ENCODE data around the gene VGLL4. TPM values are rescaled to one million over a fixed set of nuclear protein-coding genes. Genes with fewer than 3 reads are reported as not detected.

The VGLL4 gene
- total RNA-seq, 4 donors from 2014 or later = 66.8 to 86.5 (median 75.9) TPM

DNA sequence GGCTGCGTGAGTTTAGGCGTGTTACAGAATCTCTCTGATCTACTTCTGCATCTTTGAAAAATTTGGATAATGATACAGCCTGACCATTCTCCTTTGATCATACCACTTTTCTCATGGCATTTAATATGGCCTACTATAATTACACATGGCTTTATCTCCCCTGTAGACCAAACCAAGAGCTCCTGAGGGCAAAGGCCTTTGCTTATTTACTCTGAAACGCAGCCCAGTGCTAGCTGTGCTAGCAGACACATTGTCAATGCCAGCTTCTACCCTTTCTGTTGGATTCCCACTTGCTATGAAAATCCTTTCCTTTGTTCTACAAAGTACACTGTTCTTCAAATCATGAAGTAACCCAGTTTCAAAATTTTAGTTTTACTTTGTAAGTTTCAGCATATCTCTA is 16.5 kb upstream of the VGLL4 start:
- DNase-seq (ENCODE audit: low spot score in 2 of 2) = no peak
- Histone ChIP-seq H3K27me3 (no peaks in the 10 kb centered on the region), H3K9me3 (no peaks in the 10 kb centered on the region), H3K4me3 (no peak overlapping the region), H3K36me3 (no peaks in the 10 kb centered on the region), H3K4me1 (peaks cover 3% of the 10 kb centered on the region), H3K27ac (no peak overlapping the region)
- TF ChIP-seq CTCF (IDR thresholded peaks at IDR 0.05) (no peak), POLR2AphosphoS5 (IDR thresholded peaks at IDR 0.05) (no peak), POLR2A (IDR thresholded peaks at IDR 0.05) (no peak), EP300 (IDR thresholded peaks at IDR 0.05) (no peak)
- 63% methylated on average over 3 of the region's 3 CpGs for WGBS

DNA sequence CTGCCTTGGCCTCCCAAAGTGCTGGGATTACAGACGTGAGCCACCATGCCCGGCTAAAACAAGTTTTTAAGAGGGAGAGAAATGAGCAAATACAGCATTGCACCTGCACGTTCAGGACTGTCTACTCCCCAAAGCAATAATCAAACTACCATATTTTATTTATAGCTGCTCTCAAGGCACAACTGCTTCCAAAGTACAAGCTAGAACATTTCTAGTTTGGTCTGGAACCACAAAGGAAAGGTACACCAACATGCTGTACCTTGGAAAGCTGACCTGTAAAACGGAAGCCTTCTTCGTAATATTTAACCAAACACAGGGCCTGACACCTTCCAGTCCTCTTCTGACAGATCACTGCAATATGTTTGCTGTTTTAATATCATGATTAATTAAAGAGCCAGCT is 14.5 kb upstream of the VGLL4 start:
- H3K4me3 ChIP-seq = no peak overlapping the region
- H3K9me3 ChIP-seq = no peaks in the 10 kb centered on the region
- no peak for DNase-seq (ENCODE audit: low spot score in 2 of 2)
- no peak overlapping the region for H3K27ac ChIP-seq
- H3K36me3 ChIP-seq = no peaks in the 10 kb centered on the region
- 49% methylated on average over 5 of the region's 5 CpGs for WGBS
- peaks cover 3% of the 10 kb centered on the region for H3K4me1 ChIP-seq
- no peak for TF ChIP-seq CTCF (IDR thresholded peaks at IDR 0.05)
- no peaks in the 10 kb centered on the region for H3K27me3 ChIP-seq

GRCh38 chr3:11655196-11655928 is 11.6 kb upstream of the VGLL4 start:
- no peak overlapping the region for H3K27ac ChIP-seq
- H3K9me3 ChIP-seq = no peaks in the 10 kb centered on the region
- no peak overlapping the region for H3K4me3 ChIP-seq
- H3K36me3 ChIP-seq = no peaks in the 10 kb centered on the region
- no peak for DNase-seq (ENCODE audit: low spot score in 2 of 2)
- TF ChIP-seq CTCF (IDR thresholded peaks at IDR 0.05) (no peak), POLR2AphosphoS5 (IDR thresholded peaks at IDR 0.05) (no peak), EP300 (IDR thresholded peaks at IDR 0.05) (no peak), POLR2A (IDR thresholded peaks at IDR 0.05) (no peak)
- no peaks in the 10 kb centered on the region for H3K27me3 ChIP-seq
- WGBS = 79% methylated on average over 13 of the region's 13 CpGs
- H3K4me1 ChIP-seq = peaks cover 3% of the 10 kb centered on the region

DNA sequence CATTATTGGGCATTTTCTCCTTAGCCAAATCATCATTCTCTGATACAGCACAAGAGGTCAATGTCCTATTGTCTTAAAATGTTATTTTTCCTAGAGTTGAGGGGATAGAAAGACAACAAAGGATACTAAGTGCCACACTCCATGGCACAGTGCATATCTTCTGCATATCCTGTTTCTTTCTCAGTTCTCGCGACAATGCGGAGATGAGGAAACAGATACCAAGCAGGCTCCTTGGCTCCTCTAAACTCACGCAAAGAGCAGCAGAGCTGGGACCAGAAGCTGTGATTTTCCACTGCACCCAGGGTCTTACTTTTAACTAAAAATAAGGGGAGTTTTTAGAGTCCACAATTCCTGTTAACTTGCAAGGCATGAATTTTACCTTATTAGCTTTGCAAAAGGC is 10.5 kb upstream of the VGLL4 start:
- Histone ChIP-seq H3K27ac (no peak overlapping the region), H3K4me1 (peaks cover 3% of the 10 kb centered on the region), H3K27me3 (no peaks in the 10 kb centered on the region), H3K36me3 (no peaks in the 10 kb centered on the region), H3K9me3 (no peaks in the 10 kb centered on the region), H3K4me3 (no peak overlapping the region)
- 75% methylated on average over 4 of the region's 4 CpGs for WGBS
- DNase-seq (ENCODE audit: low spot score in 2 of 2) = no peak
- TF ChIP-seq POLR2AphosphoS5 (IDR thresholded peaks at IDR 0.05) (no peak), EP300 (IDR thresholded peaks at IDR 0.05) (no peak), CTCF (IDR thresholded peaks at IDR 0.05) (no peak), POLR2A (IDR thresholded peaks at IDR 0.05) (no peak)

GRCh38 chr3:11653298-11654055 is 9.8 kb upstream of the VGLL4 start:
- no peak overlapping the region for H3K27ac ChIP-seq
- 81% methylated on average over 11 of the region's 11 CpGs for WGBS

More at GRCh38 chr3:11653298-11654055, 9.8 kb upstream of the VGLL4 start:
- DNase-seq (ENCODE audit: low spot score in 2 of 2) = no peak
- TF ChIP-seq EP300 (IDR thresholded peaks at IDR 0.05) (no peak), CTCF (IDR thresholded peaks at IDR 0.05) (no peak)
- peaks cover 3% of the 10 kb centered on the region for H3K4me1 ChIP-seq
- no peaks in the 10 kb centered on the region for H3K27me3 ChIP-seq
- H3K4me3 ChIP-seq = no peak overlapping the region
- H3K9me3 ChIP-seq = no peaks in the 10 kb centered on the region
- no peaks in the 10 kb centered on the region for H3K36me3 ChIP-seq
